ENCODE results near the gene TOX4.

DNA sequence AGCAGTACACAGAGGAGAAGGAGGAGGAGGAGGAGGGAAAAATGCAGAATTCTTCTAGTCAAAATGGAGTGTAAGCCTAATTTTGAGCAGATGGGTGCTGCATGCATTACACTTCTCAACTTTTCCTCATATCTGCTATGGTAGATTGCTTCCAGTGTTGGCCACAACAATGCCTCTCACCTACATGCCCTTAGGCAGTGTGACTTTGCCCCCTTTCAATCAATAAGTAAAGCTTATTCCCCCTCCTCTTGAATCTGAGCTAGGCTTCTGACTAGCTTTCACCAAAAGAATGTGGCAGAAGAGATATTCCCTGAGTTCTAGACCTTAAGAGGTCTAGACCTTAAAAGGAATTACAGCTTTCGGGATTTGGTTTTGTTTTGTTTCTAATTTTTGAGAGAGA is 37.3 kb downstream of the TOX4 start:
- no peak for TF ChIP-seq RAD21 (IDR thresholded peaks at IDR 0.05; ENCODE audit: low read depth)
- TF ChIP-seq, protein P1, sequence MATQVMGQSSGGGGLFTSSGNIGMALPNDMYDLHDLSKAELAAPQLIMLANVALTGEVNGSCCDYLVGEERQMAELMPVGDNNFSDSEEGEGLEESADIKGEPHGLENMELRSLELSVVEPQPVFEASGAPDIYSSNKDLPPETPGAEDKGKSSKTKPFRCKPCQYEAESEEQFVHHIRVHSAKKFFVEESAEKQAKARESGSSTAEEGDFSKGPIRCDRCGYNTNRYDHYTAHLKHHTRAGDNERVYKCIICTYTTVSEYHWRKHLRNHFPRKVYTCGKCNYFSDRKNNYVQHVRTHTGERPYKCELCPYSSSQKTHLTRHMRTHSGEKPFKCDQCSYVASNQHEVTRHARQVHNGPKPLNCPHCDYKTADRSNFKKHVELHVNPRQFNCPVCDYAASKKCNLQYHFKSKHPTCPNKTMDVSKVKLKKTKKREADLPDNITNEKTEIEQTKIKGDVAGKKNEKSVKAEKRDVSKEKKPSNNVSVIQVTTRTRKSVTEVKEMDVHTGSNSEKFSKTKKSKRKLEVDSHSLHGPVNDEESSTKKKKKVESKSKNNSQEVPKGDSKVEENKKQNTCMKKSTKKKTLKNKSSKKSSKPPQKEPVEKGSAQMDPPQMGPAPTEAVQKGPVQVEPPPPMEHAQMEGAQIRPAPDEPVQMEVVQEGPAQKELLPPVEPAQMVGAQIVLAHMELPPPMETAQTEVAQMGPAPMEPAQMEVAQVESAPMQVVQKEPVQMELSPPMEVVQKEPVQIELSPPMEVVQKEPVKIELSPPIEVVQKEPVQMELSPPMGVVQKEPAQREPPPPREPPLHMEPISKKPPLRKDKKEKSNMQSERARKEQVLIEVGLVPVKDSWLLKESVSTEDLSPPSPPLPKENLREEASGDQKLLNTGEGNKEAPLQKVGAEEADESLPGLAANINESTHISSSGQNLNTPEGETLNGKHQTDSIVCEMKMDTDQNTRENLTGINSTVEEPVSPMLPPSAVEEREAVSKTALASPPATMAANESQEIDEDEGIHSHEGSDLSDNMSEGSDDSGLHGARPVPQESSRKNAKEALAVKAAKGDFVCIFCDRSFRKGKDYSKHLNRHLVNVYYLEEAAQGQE (IDR thresholded peaks at IDR 0.05; ENCODE audit: low read depth), result no peak
- TF ChIP-seq, protein P2, sequence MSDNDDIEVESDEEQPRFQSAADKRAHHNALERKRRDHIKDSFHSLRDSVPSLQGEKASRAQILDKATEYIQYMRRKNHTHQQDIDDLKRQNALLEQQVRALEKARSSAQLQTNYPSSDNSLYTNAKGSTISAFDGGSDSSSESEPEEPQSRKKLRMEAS (IDR thresholded peaks at IDR 0.05), result no peak
- TF ChIP-seq EGR1 (IDR thresholded peaks at IDR 0.05), result no peak
- no peak for TF ChIP-seq CREB1 (IDR thresholded peaks at IDR 0.05; ENCODE audit: low read depth)
- TF ChIP-seq YY1 (IDR thresholded peaks at IDR 0.05; ENCODE audit: low read depth), result no peak
- TF ChIP-seq EP300 (IDR thresholded peaks at IDR 0.05; ENCODE audit: borderline replicate concordance), result no peak

Measured in Ishikawa (cell line).